Smooth muscle cell (in vitro differentiated cells): Measurements from ENCODE around the gene DTNA. TPM values are rescaled to one million over a fixed set of nuclear protein-coding genes. Genes with fewer than 3 reads are reported as not detected.

Experiments
- DNase-seq: peaks from one replicate; lab custom pipeline; 2025; ENCODE audit not compliant: unreplicated experiment; lab: John Stamatoyannopoulos, UW
- H2AFZ ChIP-seq: fragments of 200-600 bp; sonication (generic); 2 replicates; pipeline ENCODE4 v1.6.0; 2016; ENCODE audit warnings: antibody characterized with exemption, low read depth, mild to moderate bottlenecking
- H3F3A ChIP-seq: fragments of 200-600 bp; sonication (generic); 2 replicates; pipeline ENCODE4 v1.6.0; 2017; ENCODE audit warnings: antibody characterized with exemption, low read depth
- H3K27ac ChIP-seq: fragments of 200-600 bp; sonication (generic); 2 replicates; pipeline ENCODE4 v1.5.1; 2016; ENCODE audit warnings: low read depth, mild to moderate bottlenecking
- H3K27me3 ChIP-seq: fragments of 200-600 bp; sonication (generic); 2 replicates; pipeline ENCODE4 v1.6.1; 2016; ENCODE audit warnings: low read depth, mild to moderate bottlenecking
- H3K36me3 ChIP-seq: fragments of 200-600 bp; sonication (generic); 2 replicates; pipeline ENCODE4 v1.5.1; 2016; ENCODE audit warnings: low read depth
- H3K4me1 ChIP-seq: fragments of 200-600 bp; sonication (generic); 2 replicates; pipeline ENCODE4 v1.5.1; 2016; ENCODE audit warnings: low read depth
- H3K4me2 ChIP-seq: fragments of 200-600 bp; sonication (generic); 2 replicates; pipeline ENCODE4 v1.6.0; 2016; ENCODE audit warnings: mild to moderate bottlenecking
- H3K4me3 ChIP-seq: fragments of 200-600 bp; sonication (generic); 2 replicates; pipeline ENCODE4 v1.5.1; 2016; ENCODE audit warnings: mild to moderate bottlenecking
- H3K79me2 ChIP-seq: fragments of 200-600 bp; sonication (generic); 2 replicates; pipeline ENCODE4 v1.6.0; 2016; ENCODE audit warnings: low read depth, mild to moderate bottlenecking
- H3K9ac ChIP-seq: fragments of 200-600 bp; sonication (generic); 2 replicates; pipeline ENCODE4 v1.6.0; 2016; ENCODE audit warnings: low read depth
- H3K9me3 ChIP-seq: fragments of 200-600 bp; sonication (generic); replicated peaks from 2 replicates; pipeline ENCODE4 v1.5.1; 2016; ENCODE audit warnings: low read depth
- H4K20me1 ChIP-seq: fragments of 200-600 bp; sonication (generic); 2 replicates; pipeline ENCODE4 v1.6.0; 2016; ENCODE audit warnings: low read depth
- CTCF ChIP-seq: fragments of 200-600 bp; sonication (generic); IDR thresholded peaks from 2 replicates; pipeline ENCODE4 v1.5.1; 2017; ENCODE audit warnings: borderline replicate concordance, mild to moderate bottlenecking, antibody characterized with exemption; ENCODE audit not compliant: insufficient read depth, poor library complexity, severe bottlenecking
- WGBS: methylation state at CpG from one replicate; pipeline ENCODE4 v1.1.7; 2016; ENCODE audit warnings: low lambda C conversion rate; 5-methylcytosine and 5-hydroxymethylcytosine counted together
- polyA plus RNA-seq: library from polyadenylated mRNA; unstranded; fragments of >200 nt; fragmentation: Nextera tagmentation; extraction: Ambion mirVana; gene quantifications from 2 replicates; pipeline ENCODE4 v1.2.1, GENCODE V29; 2016
- total RNA-seq: library from RNA; depleted of rRNA; stranded (reverse); fragments of >200 nt; gene quantifications from 2 replicates; pipeline ENCODE4 v1.2.3, GENCODE V29; 2014

The DTNA gene
- total and polyA plus RNA-seq, 2 experiments from 2014 or later: 3.0 to 3.1 TPM

GRCh38 chr18:34783501-34783900 is 73.4 kb downstream of the DTNA start:
- WGBS: 88% methylated on average over 3 of the region's 3 CpGs
- Histone ChIP-seq H3K9me3 (no peaks in the 10 kb centered on the region), H3K4me1 (no peaks in the 10 kb centered on the region), H3K79me2 (no peaks in the 10 kb centered on the region), H4K20me1 (no peaks in the 10 kb centered on the region), H2AFZ (no peak overlapping the region), H3K27ac (no peak overlapping the region), H3F3A (no peaks in the 10 kb centered on the region), H3K27me3 (no peaks in the 10 kb centered on the region), H3K36me3 (no peaks in the 10 kb centered on the region), H3K9ac (no peak overlapping the region), H3K4me3 (no peak overlapping the region), H3K4me2 (no peak overlapping the region)
- no peak for DNase-seq
- TF ChIP-seq CTCF: no peak

GRCh38 chr18:34786162-34786741 is 76.2 kb downstream of the DTNA start:
- no peaks in the 10 kb centered on the region for H3F3A ChIP-seq
- DNase-seq: no peak
- no peak overlapping the region for H3K4me3 ChIP-seq
- no peaks in the 10 kb centered on the region for H3K36me3 ChIP-seq
- no peaks in the 10 kb centered on the region for H4K20me1 ChIP-seq
- no peak overlapping the region for H3K9ac ChIP-seq
- no peaks in the 10 kb centered on the region for H3K9me3 ChIP-seq
- H3K27ac ChIP-seq: no peak overlapping the region
- TF ChIP-seq CTCF: no peak
- no peak overlapping the region for H3K4me2 ChIP-seq
- no peaks in the 10 kb centered on the region for H3K4me1 ChIP-seq
- WGBS: 76% methylated on average over 6 of the region's 6 CpGs
- no peaks in the 10 kb centered on the region for H3K27me3 ChIP-seq
- H3K79me2 ChIP-seq: no peaks in the 10 kb centered on the region
- no peak overlapping the region for H2AFZ ChIP-seq

GRCh38 chr18:34787931-34788532 is 77.9 kb downstream of the DTNA start:
- H4K20me1 ChIP-seq: no peaks in the 10 kb centered on the region
- H3K36me3 ChIP-seq: no peaks in the 10 kb centered on the region
- H3K9me3 ChIP-seq: no peaks in the 10 kb centered on the region
- DNase-seq: no peak
- no peak overlapping the region for H2AFZ ChIP-seq
- no peak overlapping the region for H3K4me2 ChIP-seq
- WGBS: 9% methylated on average over 7 of the region's 7 CpGs
- no peak overlapping the region for H3K9ac ChIP-seq
- no peaks in the 10 kb centered on the region for H3K4me1 ChIP-seq
- H3K27me3 ChIP-seq: no peaks in the 10 kb centered on the region
- no peak overlapping the region for H3K27ac ChIP-seq
- no peak overlapping the region for H3K4me3 ChIP-seq
- H3F3A ChIP-seq: no peaks in the 10 kb centered on the region
- TF ChIP-seq CTCF: peak; percentile 75
- H3K79me2 ChIP-seq: no peaks in the 10 kb centered on the region

GRCh38 chr18:34789768-34790344 is 79.8 kb downstream of the DTNA start:
- 93% methylated on average over 2 of the region's 2 CpGs for WGBS
- Histone ChIP-seq H3K4me2 (no peak overlapping the region), H3K36me3 (no peaks in the 10 kb centered on the region), H3K79me2 (no peaks in the 10 kb centered on the region), H3K9ac (no peak overlapping the region), H4K20me1 (no peaks in the 10 kb centered on the region), H2AFZ (no peak overlapping the region), H3F3A (no peaks in the 10 kb centered on the region), H3K4me3 (no peak overlapping the region), H3K4me1 (peaks cover 7% of the 10 kb centered on the region), H3K27ac (no peak overlapping the region), H3K9me3 (no peaks in the 10 kb centered on the region), H3K27me3 (no peaks in the 10 kb centered on the region)
- DNase-seq: no peak
- TF ChIP-seq CTCF: no peak
